NCI-H2107 (cell line): ENCODE measurements around the gene CIROP.

Experiments
- DNase-seq: peaks from one replicate; lab custom pipeline; 2025; lab: John Stamatoyannopoulos, UW

CIROP gene

DNA sequence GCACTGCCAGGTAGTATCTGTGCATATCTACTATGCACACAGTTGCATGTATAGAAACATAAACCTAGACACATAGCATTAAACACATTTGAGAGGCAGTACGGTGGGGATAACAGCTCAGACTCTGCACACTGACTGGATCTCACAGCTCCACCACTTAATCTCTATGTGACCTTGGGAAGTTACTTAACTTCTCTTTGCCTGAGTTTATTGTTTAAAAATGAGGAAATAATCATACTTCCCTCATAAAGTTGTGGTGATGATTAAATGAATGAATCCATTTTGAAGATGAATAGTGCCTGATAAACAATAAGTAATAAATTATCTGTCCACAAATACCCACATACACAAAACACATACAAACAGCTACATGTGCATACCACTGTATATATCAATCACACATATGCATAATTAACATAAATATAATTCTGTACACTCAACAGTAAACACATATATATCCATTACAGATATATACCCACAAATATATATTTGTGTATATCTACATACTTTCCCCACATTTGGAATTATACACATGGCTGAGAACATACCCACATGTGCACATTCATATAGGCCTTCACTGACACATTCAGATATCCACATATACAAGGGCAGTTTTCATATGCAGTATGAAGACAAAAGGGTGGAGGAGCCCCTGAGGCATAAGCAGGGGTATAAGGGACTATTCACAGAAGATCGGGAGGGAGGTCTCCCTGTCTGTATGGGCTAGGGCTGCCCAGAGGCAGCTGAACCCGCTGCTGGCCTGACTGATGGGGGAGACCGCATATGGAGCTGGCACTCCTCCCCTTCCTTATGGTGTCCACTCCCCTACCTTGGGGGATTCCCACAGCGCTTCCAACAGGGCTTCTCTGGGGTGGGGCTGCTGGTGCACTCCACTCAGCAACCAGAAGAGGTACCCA, 53.4 kb downstream of the CIROP start:
- DNase-seq: no peak
